ENCODE measurements around the gene KAZALD1.

DNA sequence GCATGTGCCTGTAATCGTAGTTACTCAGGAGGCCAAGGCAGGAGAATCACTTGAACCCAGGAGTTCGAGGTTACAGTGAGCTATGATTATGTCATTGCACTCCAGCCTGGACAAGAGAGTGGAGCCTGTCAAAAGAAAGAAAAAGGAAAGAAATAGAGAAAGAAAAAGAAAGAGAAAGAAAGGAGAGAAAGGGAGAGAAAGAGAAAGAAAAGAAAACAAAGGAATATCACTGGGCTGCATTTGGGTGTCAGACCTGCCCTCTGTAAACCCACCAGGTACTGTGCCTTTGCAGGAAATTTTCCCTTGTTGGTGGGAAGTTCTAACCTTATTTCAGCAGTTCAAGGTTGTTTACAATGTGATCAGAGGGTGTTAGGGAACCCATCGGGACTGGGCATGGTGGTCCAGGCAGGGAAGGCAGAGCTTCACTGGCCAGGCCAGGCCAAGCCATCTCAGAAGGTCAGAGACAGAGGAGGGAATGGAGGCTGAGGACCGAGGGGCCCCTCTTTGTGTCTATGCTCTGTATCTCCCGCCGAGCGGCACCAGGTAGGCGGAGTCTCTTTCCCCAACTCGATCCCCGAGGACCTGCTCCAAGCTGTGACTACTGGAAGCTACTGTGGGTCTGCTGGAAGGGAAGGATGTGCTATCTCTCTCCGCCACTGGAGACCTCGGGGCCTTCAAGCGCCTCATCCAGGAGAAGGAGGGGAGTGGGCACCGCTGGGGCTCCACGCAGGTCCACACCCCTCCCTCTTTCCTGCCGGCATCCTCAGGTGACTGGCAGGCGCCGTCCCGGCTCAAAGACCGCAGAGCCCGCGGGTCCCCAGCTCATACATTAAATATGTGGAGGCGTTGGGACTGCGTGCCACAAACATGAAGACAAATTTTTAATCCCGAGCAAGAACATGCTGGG lies 15.2 kb upstream of the KAZALD1 start:
- TF ChIP-seq, protein P1, sequence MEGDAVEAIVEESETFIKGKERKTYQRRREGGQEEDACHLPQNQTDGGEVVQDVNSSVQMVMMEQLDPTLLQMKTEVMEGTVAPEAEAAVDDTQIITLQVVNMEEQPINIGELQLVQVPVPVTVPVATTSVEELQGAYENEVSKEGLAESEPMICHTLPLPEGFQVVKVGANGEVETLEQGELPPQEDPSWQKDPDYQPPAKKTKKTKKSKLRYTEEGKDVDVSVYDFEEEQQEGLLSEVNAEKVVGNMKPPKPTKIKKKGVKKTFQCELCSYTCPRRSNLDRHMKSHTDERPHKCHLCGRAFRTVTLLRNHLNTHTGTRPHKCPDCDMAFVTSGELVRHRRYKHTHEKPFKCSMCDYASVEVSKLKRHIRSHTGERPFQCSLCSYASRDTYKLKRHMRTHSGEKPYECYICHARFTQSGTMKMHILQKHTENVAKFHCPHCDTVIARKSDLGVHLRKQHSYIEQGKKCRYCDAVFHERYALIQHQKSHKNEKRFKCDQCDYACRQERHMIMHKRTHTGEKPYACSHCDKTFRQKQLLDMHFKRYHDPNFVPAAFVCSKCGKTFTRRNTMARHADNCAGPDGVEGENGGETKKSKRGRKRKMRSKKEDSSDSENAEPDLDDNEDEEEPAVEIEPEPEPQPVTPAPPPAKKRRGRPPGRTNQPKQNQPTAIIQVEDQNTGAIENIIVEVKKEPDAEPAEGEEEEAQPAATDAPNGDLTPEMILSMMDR (IDR thresholded peaks at IDR 0.05 in 8 of 11, conservative IDR thresholded peaks at IDR 0.05 in 3 of 11) = no peak
- TF ChIP-seq POLR2AphosphoS5 (IDR thresholded peaks at IDR 0.05) = no peak

Data from spleen (tissue), 7 donors.